ENCODE results near the gene WBP1.
"Not testable (repeated sequence)": the region's sequence is repeated elsewhere in the genome, so short reads cannot be mapped to it uniquely, and the experiment has no call there.

WBP1 gene

DNA sequence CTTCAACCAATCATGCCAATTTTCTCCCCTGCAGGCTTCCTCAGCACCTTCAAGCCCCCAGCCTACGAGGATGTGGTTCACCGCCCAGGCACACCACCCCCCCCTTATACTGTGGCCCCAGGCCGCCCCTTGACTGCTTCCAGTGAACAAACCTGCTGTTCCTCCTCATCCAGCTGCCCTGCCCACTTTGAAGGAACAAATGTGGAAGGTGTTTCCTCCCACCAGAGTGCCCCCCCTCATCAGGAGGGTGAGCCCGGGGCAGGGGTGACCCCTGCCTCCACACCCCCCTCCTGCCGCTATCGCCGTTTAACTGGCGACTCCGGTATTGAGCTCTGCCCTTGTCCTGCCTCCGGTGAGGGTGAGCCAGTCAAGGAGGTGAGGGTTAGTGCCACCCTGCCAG lies 1.9 kb downstream of the WBP1 start:
- not testable (repeated sequence) for H2BK15ac ChIP-seq (ENCODE audit: low read depth, poor library complexity, severe bottlenecking); H3K14ac ChIP-seq (ENCODE audit: low read length in 2 of 2); H4K8ac ChIP-seq (ENCODE audit: low read length); H3K4me2 ChIP-seq (ENCODE audit: low read length, poor library complexity, severe bottlenecking); H3K9me3 ChIP-seq (ENCODE audit: control insufficient read depth, low read length); H3K27ac ChIP-seq (ENCODE audit: low read length, poor library complexity, severe bottlenecking); H3K4me3 ChIP-seq (ENCODE audit: insufficient read depth in 1 of 2, low read depth in 1 of 2, low read length in 2 of 2); H3K27me3 ChIP-seq (ENCODE audit: control insufficient read depth in 1 of 2, insufficient read depth in 1 of 2, low read length in 2 of 2); DNase-seq; H3K18ac ChIP-seq (ENCODE audit: low read depth in 1 of 2, low read length in 2 of 2); H2AK5ac ChIP-seq (ENCODE audit: low read length, severe bottlenecking); H2BK5ac ChIP-seq (ENCODE audit: low read depth, low read length, poor library complexity, severe bottlenecking); H4K91ac ChIP-seq (ENCODE audit: low read length); H3K23ac ChIP-seq (ENCODE audit: low read length in 2 of 2); H2AFZ ChIP-seq (ENCODE audit: low read depth, low read length); H2BK120ac ChIP-seq (ENCODE audit: low read depth, low read length); H2BK12ac ChIP-seq (ENCODE audit: low read length in 2 of 2); H3K9ac ChIP-seq (ENCODE audit: low read length)
- Histone ChIP-seq H3K36me3 (ENCODE audit: control insufficient read depth in 1 of 2, insufficient read depth in 2 of 2, low read depth in 1 of 2, low read length in 2 of 2) (peaks cover 27 to 36% of the 10 kb centered on the region in 2 experiments), H3K4ac (ENCODE audit: low read depth in 1 of 2, low read length in 2 of 2) (peak overlapping the region in 1 of 2 experiments; percentile 9), H3K4me1 (ENCODE audit: control insufficient read depth, insufficient read depth, low read depth, low read length) (peaks cover 13% of the 10 kb centered on the region), H3K79me1 (replicated peaks; ENCODE audit: low read length, poor library complexity, severe bottlenecking) (peaks cover 43% of the 10 kb centered on the region)
- WGBS, result 95% methylated on average over 10 of the region's 10 CpGs

DNA sequence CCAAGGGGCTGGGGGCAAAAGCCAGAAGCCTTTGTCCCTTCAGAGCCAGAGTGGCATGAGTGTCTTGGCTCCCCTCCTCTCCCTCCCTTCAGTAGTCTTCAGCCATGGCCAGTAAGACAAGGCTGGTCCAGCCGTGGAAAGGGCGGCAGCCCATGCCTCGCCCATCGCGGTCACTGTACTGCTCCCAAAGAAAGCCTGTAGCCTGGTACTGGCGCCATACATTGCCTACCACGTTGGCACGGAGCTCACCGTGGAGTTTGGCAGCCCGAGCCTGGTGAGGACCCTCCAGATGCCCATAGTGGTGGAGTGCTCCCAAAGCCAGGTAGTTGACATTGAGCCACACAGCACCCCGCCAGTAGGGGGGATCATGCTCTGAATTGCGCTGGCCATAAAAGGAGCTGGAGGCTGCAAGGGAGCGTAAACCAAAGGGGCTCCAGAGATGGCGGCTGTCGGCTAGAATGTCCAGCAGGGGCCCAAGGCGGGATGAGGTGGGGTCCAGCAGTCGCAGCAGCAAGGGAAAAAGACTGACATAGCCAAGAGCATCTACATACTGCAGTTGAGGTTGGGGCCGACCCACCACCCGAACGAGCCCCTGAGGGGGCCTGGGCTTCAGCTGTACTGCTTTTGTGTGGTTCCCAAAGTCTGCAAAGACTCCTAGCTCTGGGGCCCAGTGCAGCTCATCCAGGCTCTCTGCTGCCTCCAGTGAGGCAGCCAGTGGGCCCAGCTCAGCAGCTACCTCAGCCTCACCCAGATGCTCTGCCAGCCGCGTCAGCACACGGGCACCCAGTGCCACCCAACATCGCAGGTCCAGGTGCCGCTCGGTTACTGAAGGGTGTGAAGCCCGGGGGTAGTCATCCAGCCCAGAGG lies 3.2 kb downstream of the WBP1 start:
- Histone ChIP-seq H3K9me3 (ENCODE audit: control insufficient read depth, low read length) (no peaks in the 10 kb centered on the region), H3K4me1 (ENCODE audit: control insufficient read depth, insufficient read depth, low read depth, low read length) (peaks cover 8% of the 10 kb centered on the region), H2BK12ac (ENCODE audit: low read length in 2 of 2) (no peak overlapping the region), H3K18ac (ENCODE audit: low read depth in 1 of 2, low read length in 2 of 2) (no peak overlapping the region), H4K8ac (ENCODE audit: low read length) (no peak overlapping the region), H4K91ac (ENCODE audit: low read length) (no peak overlapping the region), H3K4ac (ENCODE audit: low read depth in 1 of 2, low read length in 2 of 2) (no peak overlapping the region), H3K4me2 (ENCODE audit: low read length, poor library complexity, severe bottlenecking) (no peak overlapping the region), H2AK5ac (ENCODE audit: low read length, severe bottlenecking) (no peak overlapping the region), H3K4me3 (ENCODE audit: insufficient read depth in 1 of 2, low read depth in 1 of 2, low read length in 2 of 2) (peak overlapping the region in 1 of 2 experiments; percentile 6), H3K23ac (ENCODE audit: low read length in 2 of 2) (no peak overlapping the region), H3K27ac (ENCODE audit: low read length, poor library complexity, severe bottlenecking) (no peak overlapping the region), H3K14ac (ENCODE audit: low read length in 2 of 2) (no peak overlapping the region), H3K36me3 (ENCODE audit: control insufficient read depth in 1 of 2, insufficient read depth in 2 of 2, low read depth in 1 of 2, low read length in 2 of 2) (peaks cover 27 to 31% of the 10 kb centered on the region in 2 experiments), H3K27me3 (ENCODE audit: control insufficient read depth in 1 of 2, insufficient read depth in 1 of 2, low read length in 2 of 2) (no peaks in the 10 kb centered on the region), H2AFZ (ENCODE audit: low read depth, low read length) (no peak overlapping the region), H2BK5ac (ENCODE audit: low read depth, low read length, poor library complexity, severe bottlenecking) (no peak overlapping the region), H3K9ac (ENCODE audit: low read length) (no peak overlapping the region), H2BK15ac (ENCODE audit: low read depth, poor library complexity, severe bottlenecking) (no peak overlapping the region), H2BK120ac (ENCODE audit: low read depth, low read length) (no peak overlapping the region), H3K79me1 (replicated peaks; ENCODE audit: low read length, poor library complexity, severe bottlenecking) (peaks cover 33% of the 10 kb centered on the region)
- 97% methylated on average over 27 of the region's 27 CpGs for WGBS
- DNase-seq, result no peak

DNA sequence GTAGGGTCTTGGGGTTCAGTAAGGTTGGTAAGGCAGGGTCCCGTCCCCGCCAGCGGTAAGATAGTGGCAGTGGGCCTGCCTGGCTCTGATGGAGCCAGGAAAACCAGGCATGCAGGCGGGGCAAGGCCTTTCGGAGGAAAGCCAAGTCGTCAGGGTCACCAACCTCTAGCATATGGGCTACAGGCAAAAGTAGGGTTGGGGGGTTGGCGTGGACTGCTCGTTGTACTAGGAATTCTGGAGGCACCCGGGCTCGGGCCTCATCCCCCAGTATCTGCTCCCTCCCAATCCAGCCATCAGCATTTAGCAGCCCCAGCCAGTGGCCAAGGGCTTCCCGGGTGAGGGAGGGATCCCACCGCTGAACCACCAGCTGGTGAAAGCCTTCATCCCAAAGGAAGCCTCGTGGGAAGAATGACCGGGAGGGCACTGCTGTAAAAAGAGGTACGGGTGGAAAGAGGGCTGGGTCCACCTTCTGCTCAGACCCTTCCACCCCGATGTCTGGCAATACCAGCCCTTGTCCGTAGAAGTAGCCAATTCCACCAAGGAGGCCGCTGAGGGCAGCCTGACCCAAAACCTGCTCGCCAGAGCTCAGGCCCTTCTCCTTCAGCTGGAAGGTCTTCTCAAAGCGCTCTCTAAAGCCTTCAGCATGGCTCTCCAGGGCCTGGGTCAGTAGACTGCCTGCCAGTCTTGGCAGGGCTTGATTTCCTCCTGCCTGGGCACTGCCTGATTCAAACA lies 4.0 kb downstream of the WBP1 start:
- H2AK5ac ChIP-seq (ENCODE audit: low read length, severe bottlenecking), result no peak overlapping the region
- H3K4me1 ChIP-seq (ENCODE audit: control insufficient read depth, insufficient read depth, low read depth, low read length), result peaks cover 8% of the 10 kb centered on the region
- H3K36me3 ChIP-seq (ENCODE audit: control insufficient read depth in 1 of 2, insufficient read depth in 2 of 2, low read depth in 1 of 2, low read length in 2 of 2), result peaks cover 27 to 28% of the 10 kb centered on the region in 2 experiments
- H3K4me3 ChIP-seq (ENCODE audit: insufficient read depth in 1 of 2, low read depth in 1 of 2, low read length in 2 of 2), result no peak overlapping the region
- H3K79me1 ChIP-seq (replicated peaks; ENCODE audit: low read length, poor library complexity, severe bottlenecking), result peaks cover 33% of the 10 kb centered on the region
- H3K18ac ChIP-seq (ENCODE audit: low read depth in 1 of 2, low read length in 2 of 2), result no peak overlapping the region
- WGBS, result 98% methylated on average over 19 of the region's 20 CpGs
- H3K4ac ChIP-seq (ENCODE audit: low read depth in 1 of 2, low read length in 2 of 2), result no peak overlapping the region
- no peak overlapping the region for H3K27ac ChIP-seq (ENCODE audit: low read length, poor library complexity, severe bottlenecking)
- no peak overlapping the region for H4K91ac ChIP-seq (ENCODE audit: low read length)
- no peak for DNase-seq
- H3K9me3 ChIP-seq (ENCODE audit: control insufficient read depth, low read length), result no peaks in the 10 kb centered on the region
- no peak overlapping the region for H3K23ac ChIP-seq (ENCODE audit: low read length in 2 of 2)
- no peak overlapping the region for H2BK120ac ChIP-seq (ENCODE audit: low read depth, low read length)
- no peaks in the 10 kb centered on the region for H3K27me3 ChIP-seq (ENCODE audit: control insufficient read depth in 1 of 2, insufficient read depth in 1 of 2, low read length in 2 of 2)
- H2BK5ac ChIP-seq (ENCODE audit: low read depth, low read length, poor library complexity, severe bottlenecking), result no peak overlapping the region
- no peak overlapping the region for H3K14ac ChIP-seq (ENCODE audit: low read length in 2 of 2)
- H2BK15ac ChIP-seq (ENCODE audit: low read depth, poor library complexity, severe bottlenecking), result no peak overlapping the region
- peak overlapping the region in 1 of 2 experiments; percentile 3 for H2BK12ac ChIP-seq (ENCODE audit: low read length in 2 of 2)
- H3K9ac ChIP-seq (ENCODE audit: low read length), result no peak overlapping the region
- H4K8ac ChIP-seq (ENCODE audit: low read length), result no peak overlapping the region
- no peak overlapping the region for H2AFZ ChIP-seq (ENCODE audit: low read depth, low read length)
- no peak overlapping the region for H3K4me2 ChIP-seq (ENCODE audit: low read length, poor library complexity, severe bottlenecking)

DNA sequence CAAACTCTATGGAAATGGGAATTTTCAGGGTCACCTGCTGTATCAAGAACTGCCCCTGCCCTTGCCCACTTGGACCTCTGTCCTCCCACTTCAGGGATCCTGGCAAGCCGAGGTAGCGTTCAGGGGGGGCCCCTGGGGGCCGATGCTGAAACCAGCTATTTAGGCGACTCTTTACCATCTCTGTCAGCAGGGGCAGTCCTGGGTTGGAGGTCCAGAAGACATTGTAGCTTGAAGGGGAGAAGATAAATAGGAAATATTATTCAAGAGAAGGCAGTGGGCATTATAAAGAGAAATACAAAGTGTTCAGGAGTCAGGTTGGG lies 4.5 kb downstream of the WBP1 start:
- Histone ChIP-seq H3K27ac (ENCODE audit: low read length, poor library complexity, severe bottlenecking) (no peak overlapping the region), H3K4ac (ENCODE audit: low read depth in 1 of 2, low read length in 2 of 2) (no peak overlapping the region), H2BK12ac (ENCODE audit: low read length in 2 of 2) (no peak overlapping the region), H3K18ac (ENCODE audit: low read depth in 1 of 2, low read length in 2 of 2) (no peak overlapping the region), H3K27me3 (ENCODE audit: control insufficient read depth in 1 of 2, insufficient read depth in 1 of 2, low read length in 2 of 2) (no peaks in the 10 kb centered on the region), H2BK15ac (ENCODE audit: low read depth, poor library complexity, severe bottlenecking) (no peak overlapping the region), H3K4me2 (ENCODE audit: low read length, poor library complexity, severe bottlenecking) (no peak overlapping the region), H3K4me1 (ENCODE audit: control insufficient read depth, insufficient read depth, low read depth, low read length) (peaks cover 8% of the 10 kb centered on the region), H2BK120ac (ENCODE audit: low read depth, low read length) (no peak overlapping the region), H2AFZ (ENCODE audit: low read depth, low read length) (no peak overlapping the region), H4K8ac (ENCODE audit: low read length) (no peak overlapping the region), H3K9me3 (ENCODE audit: control insufficient read depth, low read length) (no peaks in the 10 kb centered on the region), H3K79me1 (replicated peaks; ENCODE audit: low read length, poor library complexity, severe bottlenecking) (peaks cover 33% of the 10 kb centered on the region), H2BK5ac (ENCODE audit: low read depth, low read length, poor library complexity, severe bottlenecking) (no peak overlapping the region), H4K91ac (ENCODE audit: low read length) (no peak overlapping the region), H3K36me3 (ENCODE audit: control insufficient read depth in 1 of 2, insufficient read depth in 2 of 2, low read depth in 1 of 2, low read length in 2 of 2) (peaks cover 27 to 28% of the 10 kb centered on the region in 2 experiments), H3K9ac (ENCODE audit: low read length) (peak overlapping the region; percentile 7), H3K14ac (ENCODE audit: low read length in 2 of 2) (no peak overlapping the region), H3K23ac (ENCODE audit: low read length in 2 of 2) (no peak overlapping the region), H2AK5ac (ENCODE audit: low read length, severe bottlenecking) (no peak overlapping the region), H3K4me3 (ENCODE audit: insufficient read depth in 1 of 2, low read depth in 1 of 2, low read length in 2 of 2) (no peak overlapping the region)
- no peak for DNase-seq
- 94% methylated on average over 4 of the region's 4 CpGs for WGBS
